GM19324 (cell line): Measurements from ENCODE around the gene ZGRF1.
"Not testable (repeated sequence)": the region's sequence is repeated elsewhere in the genome, so short reads cannot be mapped to it uniquely, and the experiment has no call there.

Source experiments
- ATAC-seq: cut with Tn5 transposase; IDR thresholded peaks from one replicate; pipeline ENCODE4 v1.9.1; 2021; ENCODE audit warnings: mild to moderate bottlenecking, moderate library complexity; ENCODE audit not compliant: unreplicated experiment, low FRiP score

The ZGRF1 gene

GRCh38 chr4:112644595-112645535, 8.2 kb upstream of the ZGRF1 start:
- ATAC-seq, result not testable (repeated sequence)

DNA sequence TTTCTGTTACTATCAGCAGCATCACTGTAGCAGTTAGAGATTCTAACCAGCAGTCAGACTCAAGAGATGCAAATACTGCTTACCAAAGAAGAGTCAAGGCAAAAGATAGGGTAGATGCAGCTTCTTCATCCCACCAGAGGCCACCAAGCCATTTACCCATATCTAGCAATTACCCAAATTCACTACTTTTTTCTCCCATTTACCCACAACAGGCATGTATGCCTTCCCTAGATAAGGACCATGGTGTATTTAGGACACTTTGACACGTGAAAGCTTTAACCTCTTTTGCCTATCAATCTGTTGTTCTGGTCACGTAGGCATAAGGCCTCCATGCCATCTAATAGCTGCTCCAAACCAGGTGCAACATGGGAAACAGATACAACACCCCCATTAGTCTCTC, 5.8 kb upstream of the ZGRF1 start:
- no peak for ATAC-seq

GRCh38 chr4:112637552-112637866, 800 bp upstream of the ZGRF1 start:
- peak; percentile 3 for ATAC-seq

DNA sequence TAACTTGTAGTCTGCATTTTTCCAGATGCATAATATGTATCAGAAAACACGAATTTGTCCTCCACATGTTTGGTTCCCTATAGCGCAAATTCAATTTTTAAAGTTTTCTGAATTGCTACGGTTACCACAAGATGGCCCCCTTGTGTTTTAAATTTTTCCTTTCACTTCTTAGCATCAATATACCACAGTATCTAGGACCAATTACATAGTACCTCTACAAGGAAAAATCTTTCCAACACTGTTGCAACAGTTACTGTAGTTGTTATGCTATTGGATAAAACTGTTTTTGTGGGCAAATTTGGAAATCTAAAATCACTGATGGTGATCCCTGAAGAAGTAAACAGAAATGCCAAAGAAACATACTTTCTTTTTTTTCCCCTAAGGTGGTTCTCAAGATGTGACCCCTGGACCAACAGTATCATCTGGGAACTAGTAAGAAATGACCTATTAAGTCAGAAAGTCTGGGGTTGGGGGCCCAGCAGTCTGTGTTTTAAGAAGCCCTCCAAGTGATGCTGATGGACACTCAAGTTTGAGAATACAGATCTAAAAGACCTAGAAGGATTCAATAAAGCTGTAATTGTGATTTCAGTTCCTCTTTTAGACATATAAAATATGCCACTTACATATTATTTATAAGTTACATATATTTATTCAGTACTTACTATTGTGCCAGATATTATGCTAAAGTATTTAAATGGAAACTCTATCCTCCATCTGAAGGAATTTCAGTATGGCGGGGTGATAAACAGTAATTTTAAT, 3.1 kb downstream of the ZGRF1 start:
- ATAC-seq, result no peak

DNA sequence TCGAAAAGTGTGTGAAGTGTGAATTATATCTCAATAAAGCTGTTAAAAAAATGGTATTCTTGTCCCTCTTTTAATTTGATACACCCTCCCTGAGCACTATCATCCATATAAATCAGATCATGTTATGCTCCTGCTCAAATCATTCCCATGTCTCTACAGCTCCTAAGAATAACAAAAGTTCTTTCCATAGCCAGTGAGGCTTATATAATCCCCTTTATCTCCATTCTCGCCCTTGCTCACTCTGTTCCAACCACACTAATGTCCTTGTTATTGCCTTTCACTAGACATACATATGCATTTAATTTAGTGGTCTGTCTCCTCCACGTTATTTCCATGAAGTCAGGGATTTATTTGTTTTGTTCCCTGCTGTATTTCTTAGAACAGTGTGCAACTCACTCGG, 10.5 kb downstream of the ZGRF1 start:
- no peak for ATAC-seq

- no peak for ATAC-seq
These were observed 19.7 kb downstream of the ZGRF1 start for GRCh38 chr4:112616984-112617383.

- ATAC-seq, result not testable (repeated sequence)
These were observed 23.9 kb downstream of the ZGRF1 start for GRCh38 chr4:112612814-112613213.

DNA sequence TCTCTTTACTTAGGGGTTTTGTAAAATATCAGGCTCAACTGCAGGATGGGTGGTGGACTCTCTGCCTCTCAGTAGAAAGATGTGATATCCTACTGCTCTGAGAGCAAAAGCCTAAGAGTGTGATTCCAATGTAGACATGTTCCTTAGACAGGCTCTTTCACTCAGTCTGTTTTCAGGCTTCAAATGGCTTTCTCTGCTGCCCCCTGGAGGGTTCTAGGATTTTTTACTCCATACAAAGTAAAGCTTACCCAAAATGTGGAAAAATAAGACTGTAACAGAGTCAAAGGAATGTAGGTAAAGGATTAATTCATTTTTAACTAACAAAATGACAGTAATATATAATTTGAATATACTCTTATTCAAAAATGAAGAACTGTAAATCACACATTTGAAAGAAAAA, 32.1 kb downstream of the ZGRF1 start:
- ATAC-seq, result peak; percentile 71

- ATAC-seq, result no peak
These were observed 41.7 kb downstream of the ZGRF1 start for GRCh38 chr4:112594993-112595392.

DNA sequence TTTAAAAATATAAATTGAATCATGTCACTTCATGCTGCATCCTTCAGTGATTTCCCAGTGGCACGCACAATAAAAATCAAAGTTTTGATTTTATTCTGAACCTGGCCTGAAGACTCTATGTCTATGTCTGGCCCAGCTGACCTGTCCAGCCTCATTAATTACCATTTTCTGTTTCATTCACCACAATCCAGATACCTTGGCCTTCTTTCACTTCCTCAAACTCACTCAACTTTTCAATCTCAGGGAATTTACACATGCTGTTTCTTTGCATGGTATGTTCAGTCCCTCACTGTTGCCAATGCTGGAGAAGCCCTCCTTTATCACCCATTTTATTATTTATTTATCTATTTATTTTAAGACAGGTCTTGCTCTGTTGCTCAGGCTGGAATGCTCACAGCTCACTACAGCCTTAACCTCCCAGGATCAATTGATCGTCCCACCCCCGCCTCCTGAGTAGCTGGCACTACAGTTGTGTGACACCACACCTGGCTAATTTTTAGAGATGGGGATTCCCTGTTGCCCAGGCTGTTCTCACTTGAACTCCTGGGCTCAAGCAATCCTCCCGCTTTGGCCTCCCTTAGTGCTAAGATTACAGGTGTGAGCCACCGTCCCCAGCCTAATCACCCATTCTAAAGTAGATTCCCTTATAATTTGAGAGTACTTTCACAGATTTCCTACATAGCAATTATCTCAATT, 43.1 kb downstream of the ZGRF1 start:
- peak; percentile 67 for ATAC-seq

GRCh38 chr4:112592717-112593116, 44.0 kb downstream of the ZGRF1 start:
- ATAC-seq, result no peak

DNA sequence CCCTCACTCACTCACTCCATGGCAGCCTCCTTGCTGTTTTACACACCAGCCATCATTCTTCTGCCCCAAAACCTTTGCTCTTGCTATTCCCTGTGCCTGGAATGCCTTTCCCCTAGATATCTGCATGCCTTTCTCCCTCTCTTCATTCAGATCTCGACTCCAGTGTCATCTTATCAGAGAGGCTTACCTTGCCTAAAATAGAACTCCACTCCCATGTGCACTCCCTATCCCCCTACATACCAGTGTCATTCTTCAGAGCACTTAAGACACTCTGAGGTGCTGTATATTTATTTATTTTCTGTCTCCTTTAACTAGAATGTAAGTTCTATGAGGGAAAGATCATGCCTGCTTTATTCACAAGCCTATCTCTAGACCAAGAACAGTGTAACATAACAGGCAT, 45.1 kb downstream of the ZGRF1 start:
- no peak for ATAC-seq

GRCh38 chr4:112589206-112589605, 47.5 kb downstream of the ZGRF1 start:
- no peak for ATAC-seq

DNA sequence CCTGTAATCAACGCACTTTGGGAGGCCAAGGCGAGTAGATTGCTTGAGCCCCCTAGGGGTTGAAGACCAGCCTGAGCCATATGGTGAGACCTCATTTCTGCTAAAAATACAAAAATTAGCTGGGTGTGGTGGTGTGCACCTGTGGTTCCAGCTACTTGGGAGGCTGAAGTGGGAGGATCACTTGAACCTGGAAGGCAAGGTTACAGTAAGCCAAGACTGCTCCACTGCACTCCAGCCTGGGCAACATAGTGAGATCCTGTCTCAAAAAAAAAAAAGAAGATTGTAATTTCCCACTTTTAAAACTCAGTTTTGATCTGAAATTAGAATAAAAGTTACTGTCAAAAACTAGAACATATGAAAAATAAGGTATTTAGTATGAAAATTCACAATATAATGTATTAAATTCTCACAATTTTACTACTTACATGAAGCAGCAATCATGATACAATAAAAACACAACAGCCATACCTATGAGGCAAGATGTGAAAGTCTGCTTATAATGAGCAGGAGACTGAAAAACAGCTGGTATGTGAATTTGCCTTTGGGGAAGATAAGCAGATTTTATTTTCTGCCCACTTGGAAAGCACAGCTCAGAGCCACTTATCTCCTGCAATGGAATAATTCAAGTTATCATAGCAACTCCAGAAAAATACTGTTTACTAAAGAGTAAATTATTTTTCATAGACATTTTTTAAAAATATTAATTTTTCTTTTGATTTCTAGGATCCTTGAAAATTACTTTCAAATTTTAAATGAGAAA, 50.6 kb downstream of the ZGRF1 start:
- ATAC-seq, result no peak

DNA sequence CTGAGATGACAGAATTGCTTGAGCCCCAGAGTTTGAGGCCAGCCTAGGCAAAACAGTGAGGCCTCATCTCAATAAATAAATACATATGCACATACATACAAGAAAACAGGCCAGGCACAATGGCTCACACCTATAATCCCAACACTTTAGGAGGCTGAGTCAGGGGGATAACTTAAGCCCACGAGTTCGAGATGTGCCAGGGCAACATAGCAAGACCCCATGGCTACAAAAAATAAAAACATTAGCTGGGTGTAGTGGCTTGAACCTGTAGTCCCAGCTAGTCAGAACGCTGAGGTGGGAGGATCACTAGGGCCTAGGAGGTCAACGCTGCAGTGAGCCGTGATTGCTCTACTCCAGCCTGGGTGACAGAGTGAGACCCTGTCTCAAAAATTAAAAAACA, 69.2 kb downstream of the ZGRF1 start:
- no peak for ATAC-seq

DNA sequence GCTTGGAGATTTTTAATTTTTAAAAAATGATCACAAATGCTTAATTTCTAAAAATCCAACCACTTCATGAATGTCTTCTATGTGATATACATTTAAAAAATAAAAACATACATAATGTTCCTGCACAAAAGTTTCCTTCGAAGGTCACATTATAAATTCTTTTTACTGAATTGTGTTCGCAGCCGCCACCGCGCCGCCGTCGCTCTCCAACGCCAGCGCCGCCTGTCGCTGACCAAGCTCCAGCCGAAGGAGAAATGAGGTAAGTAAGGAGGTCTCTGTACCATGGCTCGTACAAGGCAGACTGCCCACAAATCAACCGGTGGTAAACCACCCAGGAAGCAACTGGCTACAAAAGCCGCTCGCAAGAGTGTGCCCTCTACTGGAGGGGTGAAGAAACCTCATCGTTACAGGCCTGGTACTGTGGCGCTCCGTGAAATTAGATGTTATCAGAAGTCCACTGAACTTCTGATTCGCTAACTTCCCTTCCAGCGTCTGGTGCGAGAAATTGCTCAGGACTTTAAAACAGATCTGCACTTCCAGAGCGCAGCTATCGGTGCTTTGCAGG, 71.9 kb downstream of the ZGRF1 start:
- no peak for ATAC-seq

GRCh38 chr4:112563431-112564200, 73.1 kb downstream of the ZGRF1 start:
- ATAC-seq, result no peak

DNA sequence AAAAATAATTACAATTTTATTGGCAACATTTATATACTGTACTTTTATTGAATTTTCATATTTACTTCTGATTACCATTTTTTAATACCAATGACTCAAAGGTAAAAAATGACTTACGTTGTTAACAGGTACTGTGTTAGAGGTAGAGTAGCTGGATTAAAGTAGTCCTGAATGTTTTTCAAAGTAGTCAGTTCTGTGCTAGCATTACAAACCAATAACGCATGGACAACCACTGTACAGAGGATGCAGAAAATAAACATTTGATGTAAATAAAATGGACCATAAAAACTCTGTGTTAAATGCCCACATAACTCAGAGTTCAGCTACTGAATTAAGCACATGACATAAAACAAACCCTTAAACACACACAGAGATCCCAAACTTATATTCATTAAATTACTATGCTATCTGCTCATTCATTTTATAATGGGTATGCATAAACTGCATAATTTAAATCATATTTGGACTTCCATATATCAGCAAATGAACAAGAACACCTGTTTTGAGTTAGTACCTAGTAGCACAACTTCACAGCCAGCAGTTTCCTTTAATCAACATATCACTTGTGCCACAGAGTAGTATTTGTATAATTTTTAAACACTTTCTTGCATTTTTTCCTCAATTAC, 74.3 kb downstream of the ZGRF1 start:
- ATAC-seq, result no peak

DNA sequence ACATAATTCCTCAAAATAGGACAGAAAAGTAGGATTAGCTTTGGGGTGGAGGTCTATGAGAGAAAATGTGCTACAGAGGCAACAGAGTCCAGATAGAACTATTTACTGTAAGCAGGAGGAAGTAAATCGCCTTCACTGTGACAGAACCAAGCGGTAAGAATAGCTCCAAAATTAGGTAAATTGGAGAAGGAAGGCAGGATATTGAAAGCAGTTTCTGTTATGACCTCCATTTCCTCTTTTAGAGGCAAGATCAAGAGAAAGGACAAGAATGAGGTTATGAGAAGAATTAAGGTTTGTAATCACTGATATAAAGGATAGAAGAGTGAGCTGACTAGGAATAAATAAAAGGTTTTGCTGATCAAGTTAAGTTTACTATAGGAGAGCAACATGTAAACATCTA, 76.6 kb downstream of the ZGRF1 start:
- ATAC-seq, result peak; percentile 49
